Activated CD8-positive, alpha-beta T cell treated with anti-CD3 and anti-CD28 coated beads for 36 hours (primary cell): ENCODE data around the gene GPR176. TPM values are rescaled to one million over a fixed set of nuclear protein-coding genes. Genes with fewer than 3 reads are reported as not detected.

Experiments
- ATAC-seq: fragments of 200-7000 bp; cut with Tn5 transposase; one replicate; pipeline ENCODE4 v1.10.0; 2021; ENCODE audit warnings: mild to moderate bottlenecking, moderate library complexity
- CTCF ChIA-PET: fragments of 350-600 bp; sonication (Branson Sonifier 250); formaldehyde crosslinking; loops from one replicate; lab custom pipeline; 2021; ENCODE audit warnings: antibody characterized with exemption; lab: Charles Lee
- POLR2A ChIA-PET: fragments of 350-600 bp; sonication (Branson Sonifier 250); formaldehyde crosslinking; loops from one replicate; lab custom pipeline; 2021; ENCODE audit warnings: antibody characterized with exemption; lab: Charles Lee
- DNase-seq: peaks from one replicate; pipeline ENCODE4 v3.0.0-alpha.2; 2020
- H3K27ac Mint-ChIP-seq: one replicate; pipeline ENCODE4 v1.8.0; 2021; ENCODE audit warnings: mild to moderate bottlenecking, mixed read lengths
- H3K27me3 Mint-ChIP-seq: one replicate; pipeline ENCODE4 v1.8.0; 2021; ENCODE audit warnings: mixed read lengths
- H3K36me3 Mint-ChIP-seq: one replicate; pipeline ENCODE4 v1.8.0; 2021; ENCODE audit warnings: low read depth, mixed read lengths
- H3K4me1 Mint-ChIP-seq: one replicate; pipeline ENCODE4 v1.8.0; 2021; ENCODE audit warnings: low read depth, mixed read lengths
- H3K4me3 Mint-ChIP-seq: one replicate; pipeline ENCODE4 v1.8.0; 2021; ENCODE audit warnings: mild to moderate bottlenecking, moderate library complexity, mixed read lengths
- H3K9me3 Mint-ChIP-seq: one replicate; pipeline ENCODE4 v1.8.0; 2021; ENCODE audit warnings: mixed read lengths
- CTCF ChIP-seq: fragments of 200-600 bp; IDR thresholded peaks from one replicate; pipeline ENCODE4 v1.8.0; 2022; ENCODE audit warnings: antibody characterized with exemption, mild to moderate bottlenecking
- intact Hi-C: fragments of 100-400 bp; cut with micrococcal nuclease; formaldehyde crosslinking; loops from one replicate; pipeline ENCODE4 v1.10.0; 2022
- total RNA-seq, 2 experiments: library from RNA; stranded (reverse); gene quantifications; one replicate each; pipeline ENCODE4 v1.2.3, GENCODE V29; 2021

Gene GPR176
- total RNA-seq, 2 experiments from 2014 or later = 0.13 to 0.16 TPM

GRCh38 chr15:39752991-39753390 is 167.1 kb downstream of the GPR176 start:
- Mint-ChIP-seq H3K4me1 (no peaks in the 10 kb centered on the region), H3K27me3 (peaks cover 3% of the 10 kb centered on the region), H3K9me3 (no peaks in the 10 kb centered on the region), H3K4me3 (no peak overlapping the region), H3K27ac (no peak overlapping the region), H3K36me3 (no peaks in the 10 kb centered on the region)
- intact Hi-C loops = no loop called here
- ChIA-PET POLR2A (no interaction called here), CTCF (no interaction called here)
- DNase-seq = no peak
- no peak for TF ChIP-seq CTCF
- ATAC-seq = no peak

- POLR2A ChIA-PET = no interaction called here
- no peak for ATAC-seq
Observed at GRCh38 chr15:39752246-39752645, 167.8 kb downstream of the GPR176 start.

More at GRCh38 chr15:39752246-39752645, 167.8 kb downstream of the GPR176 start:
- H3K4me3 Mint-ChIP-seq = no peak overlapping the region
- H3K36me3 Mint-ChIP-seq = no peaks in the 10 kb centered on the region
- no peak for TF ChIP-seq CTCF
- no peaks in the 10 kb centered on the region for H3K4me1 Mint-ChIP-seq
- no peak overlapping the region for H3K27ac Mint-ChIP-seq
- CTCF ChIA-PET = no interaction called here
- H3K27me3 Mint-ChIP-seq = peaks cover 5% of the 10 kb centered on the region
- no peaks in the 10 kb centered on the region for H3K9me3 Mint-ChIP-seq
- DNase-seq = no peak
- intact Hi-C loops = no loop called here

Other genes starting within 250 kb of the GPR176 start
- under 1 TPM; 0.36 to 0.43 TPM for gene FSIP1, start 137.4 kb downstream of the GPR176 start, total RNA-seq
- 10 to 100 TPM; 27.0 to 28.1 TPM for gene EIF2AK4, start 13.8 kb upstream of the GPR176 start, total RNA-seq
- gene SRP14, start 118.9 kb upstream of the GPR176 start, total RNA-seq = 100 to 1,000 TPM; 147 to 152 TPM
- 1 to 10 TPM; 4.2 to 4.3 TPM for gene BMF, start 188.6 kb upstream of the GPR176 start, total RNA-seq
- 10 to 100 TPM; 79.6 to 82.5 TPM for gene BUB1B, start 240.8 kb upstream of the GPR176 start, total RNA-seq